KMS-11 (cell line): Measurements from ENCODE around the gene SLC37A3.
"Not testable (repeated sequence)": the region's sequence is repeated elsewhere in the genome, so short reads cannot be mapped to it uniquely, and the experiment has no call there.

Source experiments
- H2AFZ ChIP-seq: fragments of 200-600 bp; sonication (generic); 2 replicates; pipeline ENCODE4 v1.6.1; 2016; ENCODE audit warnings: antibody characterized with exemption, mixed run types, low read depth
- H3K27ac ChIP-seq: fragments of 200-600 bp; sonication (generic); 2 replicates; pipeline ENCODE4 v1.6.1; 2016; ENCODE audit warnings: mild to moderate bottlenecking, mixed run types
- H3K27me3 ChIP-seq: fragments of 200-600 bp; sonication (generic); 2 replicates; pipeline ENCODE4 v1.6.1; 2017; ENCODE audit warnings: mild to moderate bottlenecking, low read depth, mixed run types, moderate library complexity; ENCODE audit not compliant: insufficient read depth
- H3K36me3 ChIP-seq: fragments of 200-600 bp; sonication (generic); 2 replicates; pipeline ENCODE4 v1.6.1; 2017; ENCODE audit warnings: mild to moderate bottlenecking, mixed run types; ENCODE audit not compliant: insufficient read depth
- H3K4me1 ChIP-seq: fragments of 200-600 bp; sonication (generic); 2 replicates; pipeline ENCODE4 v1.6.1; 2016; ENCODE audit warnings: mild to moderate bottlenecking, low read depth, mixed run types; ENCODE audit not compliant: poor library complexity, severe bottlenecking
- H3K4me2 ChIP-seq: fragments of 200-600 bp; sonication (generic); 2 replicates; pipeline ENCODE4 v1.7.0; 2016; ENCODE audit warnings: mild to moderate bottlenecking, mixed run types
- H3K4me3 ChIP-seq: fragments of 200-600 bp; sonication (generic); IDR thresholded peaks from 2 replicates; pipeline ENCODE4 v1.6.1; 2017; ENCODE audit warnings: low read depth, low read length, mixed read lengths; ENCODE audit not compliant: insufficient read depth
- H3K79me2 ChIP-seq: fragments of 200-600 bp; sonication (generic); 2 replicates; pipeline ENCODE4 v1.6.1; 2016; ENCODE audit warnings: low read depth, mixed run types; ENCODE audit not compliant: insufficient read depth
- H3K9ac ChIP-seq: fragments of 200-600 bp; sonication (generic); 2 replicates; pipeline ENCODE4 v1.6.1; 2016; ENCODE audit warnings: mild to moderate bottlenecking, mixed run types
- H4K20me1 ChIP-seq: fragments of 200-600 bp; sonication (generic); 2 replicates; pipeline ENCODE4 v1.6.1; 2016; ENCODE audit warnings: mild to moderate bottlenecking, mixed run types; ENCODE audit not compliant: insufficient read depth
- CTCF ChIP-seq: fragments of 200-600 bp; sonication (generic); conservative IDR thresholded peaks from 2 replicates; pipeline ENCODE4 v1.6.1; 2017; ENCODE audit warnings: low read depth, mild to moderate bottlenecking, antibody characterized with exemption, low read length, moderate library complexity, mixed read lengths

Gene SLC37A3

DNA sequence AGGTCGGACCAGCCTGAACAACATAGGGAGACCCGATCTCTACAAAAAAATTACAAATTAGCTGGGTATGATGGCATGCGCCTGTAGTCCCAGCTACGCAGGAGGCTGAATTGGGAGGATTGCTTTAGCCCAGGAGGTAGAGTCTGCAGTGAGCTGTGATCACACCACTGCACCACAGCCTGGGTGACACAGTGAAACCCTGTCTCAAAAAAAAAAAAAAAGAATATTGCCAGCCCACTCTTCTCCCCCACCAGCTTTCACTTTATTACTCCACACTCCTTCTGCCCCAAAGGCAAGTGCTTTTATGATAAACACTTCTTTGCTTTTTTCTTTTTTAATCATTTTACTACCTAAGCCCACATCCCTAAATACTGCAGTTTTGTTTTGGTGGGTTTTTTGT lies 20.3 kb upstream of the SLC37A3 start:
- Histone ChIP-seq H3K79me2 (no peaks in the 10 kb centered on the region), H3K27ac (no peak overlapping the region), H4K20me1 (no peaks in the 10 kb centered on the region), H3K4me2 (no peak overlapping the region), H3K27me3 (no peaks in the 10 kb centered on the region), H2AFZ (no peak overlapping the region), H3K9ac (no peak overlapping the region), H3K4me3 (no peak overlapping the region), H3K36me3 (no peaks in the 10 kb centered on the region), H3K4me1 (no peaks in the 10 kb centered on the region)
- TF ChIP-seq CTCF = no peak

DNA sequence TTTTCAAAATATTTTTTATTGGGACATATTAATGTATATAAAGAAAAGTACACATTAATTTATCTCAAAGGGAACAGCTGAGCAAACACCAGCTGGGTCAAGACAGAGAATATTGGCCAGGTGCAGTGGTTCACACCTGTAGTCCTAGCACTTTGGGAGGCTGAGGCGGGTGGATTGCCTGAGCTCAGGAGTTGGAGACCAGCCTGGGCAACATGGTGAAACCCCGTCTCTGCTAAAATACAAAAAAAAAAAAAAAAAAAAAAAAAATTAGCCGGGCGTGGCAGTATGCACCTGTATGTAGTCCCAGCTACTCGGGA lies 19.8 kb upstream of the SLC37A3 start:
- not testable (repeated sequence) for H3K27me3 ChIP-seq, H4K20me1 ChIP-seq, H3K9ac ChIP-seq, H3K4me1 ChIP-seq, H3K4me3 ChIP-seq, H3K4me2 ChIP-seq, H3K27ac ChIP-seq, H3K79me2 ChIP-seq, H2AFZ ChIP-seq, H3K36me3 ChIP-seq

GRCh38 chr7:140417456-140418155 lies 19.3 kb upstream of the SLC37A3 start:
- no peak overlapping the region for H2AFZ ChIP-seq
- no peak overlapping the region for H3K4me3 ChIP-seq
- no peaks in the 10 kb centered on the region for H3K27me3 ChIP-seq
- no peak for TF ChIP-seq CTCF
- H3K9ac ChIP-seq = no peak overlapping the region
- H3K4me2 ChIP-seq = no peak overlapping the region
- no peaks in the 10 kb centered on the region for H3K79me2 ChIP-seq
- no peaks in the 10 kb centered on the region for H3K4me1 ChIP-seq
- H3K36me3 ChIP-seq = no peaks in the 10 kb centered on the region
- no peak overlapping the region for H3K27ac ChIP-seq
- H4K20me1 ChIP-seq = no peaks in the 10 kb centered on the region

- Histone ChIP-seq H3K27me3 (no peaks in the 10 kb centered on the region), H3K4me2 (no peak overlapping the region), H3K9ac (no peak overlapping the region), H3K4me3 (no peak overlapping the region), H3K4me1 (no peaks in the 10 kb centered on the region), H2AFZ (no peak overlapping the region), H3K79me2 (no peaks in the 10 kb centered on the region), H4K20me1 (no peaks in the 10 kb centered on the region), H3K27ac (no peak overlapping the region), H3K36me3 (no peaks in the 10 kb centered on the region)
- no peak for TF ChIP-seq CTCF
Measured at GRCh38 chr7:140416560-140416959, 18.2 kb upstream of the SLC37A3 start.

- H3K27me3 ChIP-seq, H3K9ac ChIP-seq, H3K79me2 ChIP-seq, H3K27ac ChIP-seq, H2AFZ ChIP-seq, H4K20me1 ChIP-seq, H3K4me3 ChIP-seq, H3K36me3 ChIP-seq, H3K4me2 ChIP-seq, H3K4me1 ChIP-seq: not testable (repeated sequence)
Measured at GRCh38 chr7:140415816-140416215, 17.5 kb upstream of the SLC37A3 start.
